Hypothalamus (tissue), 51 donors: ENCODE results near the gene OR52B6.
A peak's percentile ranks its signal among the peaks of the same experiment; 100 is the strongest.
"Not testable (repeated sequence)": the region's sequence is repeated elsewhere in the genome, so short reads cannot be mapped to it uniquely, and the experiment has no call there.

ENCODE experiments used
- DNase-seq, 51 donors: peaks; one replicate each; lab custom pipeline; 2025; lab: John Stamatoyannopoulos, UW

Gene OR52B6

DNA sequence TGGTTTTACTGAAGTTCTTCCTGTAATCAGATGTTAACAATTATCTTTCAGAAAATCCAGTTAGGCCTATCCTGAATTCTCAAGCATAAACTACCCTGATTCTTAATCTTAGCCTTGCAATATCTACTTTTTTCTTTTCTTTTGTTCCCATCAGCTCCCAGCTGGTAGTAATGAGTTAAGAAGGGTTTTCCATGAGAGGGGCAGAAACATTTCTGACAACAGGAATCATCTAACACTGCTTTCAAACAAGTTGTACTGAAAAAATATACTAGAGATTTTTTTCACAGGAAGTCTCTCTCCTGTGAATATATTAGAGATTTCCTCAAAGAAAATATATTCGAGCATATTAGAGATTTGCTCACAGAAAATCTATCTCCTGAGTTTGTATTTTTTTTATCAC, 12.5 kb downstream of the OR52B6 start:
- no peak for DNase-seq

DNA sequence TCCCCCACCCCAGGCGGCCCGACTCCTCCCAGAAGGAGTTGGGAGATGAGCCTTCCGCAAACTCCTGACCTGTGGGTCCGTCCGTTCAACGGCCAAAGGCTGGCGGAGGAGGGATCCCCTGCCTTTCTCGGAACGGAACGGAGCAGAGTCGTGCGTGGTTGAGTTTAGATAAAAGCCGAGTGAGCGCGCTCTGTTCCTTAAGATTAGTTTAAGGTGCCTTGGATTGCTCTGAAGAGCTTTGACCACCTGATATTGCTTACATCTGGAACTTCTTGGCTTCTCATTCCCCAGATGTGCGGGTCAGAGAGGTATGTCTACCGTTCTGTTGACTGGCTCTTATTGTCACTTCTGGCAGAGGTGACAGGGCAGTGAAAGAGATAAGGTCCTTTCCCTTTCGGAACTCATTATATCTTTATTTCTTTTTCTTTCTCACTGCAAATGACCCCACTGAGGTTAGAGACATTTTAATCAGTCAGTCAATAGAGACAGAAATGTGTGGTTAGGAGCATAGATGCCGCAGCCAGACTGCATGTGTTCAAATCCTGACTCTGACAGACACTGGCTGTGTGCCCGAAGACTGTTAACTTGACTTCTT, 16.0 kb downstream of the OR52B6 start, which contains the start of gene TRIM6:
TRIM6 (plus strand) TSS at position 31 of the 595 bp plus-strand sequence; CDS start at position 292, 261 bp downstream.
- DNase-seq = peak in 7 of 51 donors; percentile 2 to 17 (median 9)

DNA sequence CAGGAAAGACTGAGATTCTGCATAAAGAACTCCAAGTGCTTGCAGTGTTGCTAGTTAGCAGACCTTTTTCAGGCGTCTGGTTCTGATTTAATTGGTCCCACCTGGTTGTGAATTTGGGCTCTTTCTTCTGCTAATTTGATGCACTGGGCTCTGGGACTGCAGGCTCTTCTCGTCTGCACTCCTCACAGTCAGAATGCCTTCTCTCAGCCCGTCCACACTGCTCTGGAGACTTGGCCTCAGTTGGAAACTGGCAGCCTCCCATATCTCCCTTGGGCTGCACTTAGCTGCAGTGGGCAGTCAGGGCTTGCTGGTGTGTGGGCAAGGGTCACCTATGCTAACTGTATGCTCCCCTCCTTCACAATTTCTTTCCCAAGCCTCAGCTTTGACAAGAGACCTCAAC, 17.3 kb downstream of the OR52B6 start:
- no peak for DNase-seq

- DNase-seq = peak in 7 of 51 donors; percentile 3 to 30 (median 12)
Observed at GRCh38 chr11:5600374-5600851, 19.7 kb downstream of the OR52B6 start.

- not testable (repeated sequence) for DNase-seq
Observed at GRCh38 chr11:5602791-5603190, 22.1 kb downstream of the OR52B6 start.

DNA sequence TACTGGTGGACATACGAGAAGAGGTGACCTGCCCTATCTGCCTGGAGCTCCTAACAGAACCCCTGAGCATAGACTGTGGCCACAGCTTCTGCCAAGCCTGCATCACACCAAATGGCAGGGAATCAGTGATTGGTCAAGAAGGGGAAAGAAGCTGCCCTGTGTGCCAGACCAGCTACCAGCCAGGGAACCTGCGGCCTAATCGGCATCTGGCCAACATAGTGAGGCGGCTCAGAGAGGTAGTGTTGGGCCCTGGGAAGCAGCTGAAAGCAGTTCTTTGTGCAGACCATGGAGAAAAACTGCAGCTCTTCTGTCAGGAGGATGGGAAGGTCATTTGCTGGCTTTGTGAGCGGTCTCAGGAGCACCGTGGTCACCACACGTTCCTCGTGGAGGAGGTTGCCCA, 22.6 kb downstream of the OR52B6 start:
- peak in 8 of 51 donors; percentile 4 to 43 (median 16) for DNase-seq

- DNase-seq = no peak
Observed at GRCh38 chr11:5604896-5605295, 24.2 kb downstream of the OR52B6 start.

GRCh38 chr11:5605849-5606248, 25.2 kb downstream of the OR52B6 start:
- DNase-seq = no peak

GRCh38 chr11:5608808-5609207, 28.1 kb downstream of the OR52B6 start:
- no peak for DNase-seq

DNA sequence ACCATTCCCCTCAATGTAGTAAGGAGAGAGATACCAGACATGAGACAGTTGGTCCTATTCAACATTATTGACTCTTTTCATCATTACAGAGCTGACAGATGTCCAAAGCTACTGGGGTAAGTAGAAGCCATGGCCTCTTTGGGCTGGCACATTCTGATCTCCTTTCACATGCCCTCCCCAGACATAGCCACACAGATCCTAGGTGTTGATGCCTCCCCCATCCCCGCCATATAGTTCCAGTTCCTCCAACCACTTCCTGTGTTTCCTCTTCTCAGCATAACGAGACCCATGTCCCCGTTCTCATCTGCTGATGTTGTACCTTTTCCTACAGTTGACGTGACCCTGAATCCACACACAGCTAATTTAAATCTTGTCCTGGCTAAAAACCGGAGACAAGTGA, 29.8 kb downstream of the OR52B6 start:
- DNase-seq = no peak

- no peak for DNase-seq
Observed at GRCh38 chr11:5611627-5612026, 30.9 kb downstream of the OR52B6 start.

DNA sequence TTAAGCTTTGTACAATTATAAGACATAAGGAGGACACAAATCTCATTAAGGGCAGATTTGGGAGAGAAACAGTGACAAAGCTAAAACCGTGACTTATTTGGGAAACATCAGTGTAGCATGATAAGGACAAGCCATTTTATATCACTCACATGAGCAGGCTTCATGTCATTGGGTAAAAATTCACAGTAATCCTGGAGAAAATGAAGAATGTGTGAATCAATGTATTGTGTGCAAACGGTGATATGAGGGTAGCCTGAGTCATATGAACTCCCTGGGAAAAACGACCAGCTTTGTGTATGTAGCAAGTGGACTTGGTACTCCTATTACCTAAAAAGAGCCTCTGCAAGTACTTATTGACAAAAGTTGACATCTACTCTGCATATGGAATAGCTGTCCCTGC, 38.1 kb downstream of the OR52B6 start:
- no peak for DNase-seq

DNA sequence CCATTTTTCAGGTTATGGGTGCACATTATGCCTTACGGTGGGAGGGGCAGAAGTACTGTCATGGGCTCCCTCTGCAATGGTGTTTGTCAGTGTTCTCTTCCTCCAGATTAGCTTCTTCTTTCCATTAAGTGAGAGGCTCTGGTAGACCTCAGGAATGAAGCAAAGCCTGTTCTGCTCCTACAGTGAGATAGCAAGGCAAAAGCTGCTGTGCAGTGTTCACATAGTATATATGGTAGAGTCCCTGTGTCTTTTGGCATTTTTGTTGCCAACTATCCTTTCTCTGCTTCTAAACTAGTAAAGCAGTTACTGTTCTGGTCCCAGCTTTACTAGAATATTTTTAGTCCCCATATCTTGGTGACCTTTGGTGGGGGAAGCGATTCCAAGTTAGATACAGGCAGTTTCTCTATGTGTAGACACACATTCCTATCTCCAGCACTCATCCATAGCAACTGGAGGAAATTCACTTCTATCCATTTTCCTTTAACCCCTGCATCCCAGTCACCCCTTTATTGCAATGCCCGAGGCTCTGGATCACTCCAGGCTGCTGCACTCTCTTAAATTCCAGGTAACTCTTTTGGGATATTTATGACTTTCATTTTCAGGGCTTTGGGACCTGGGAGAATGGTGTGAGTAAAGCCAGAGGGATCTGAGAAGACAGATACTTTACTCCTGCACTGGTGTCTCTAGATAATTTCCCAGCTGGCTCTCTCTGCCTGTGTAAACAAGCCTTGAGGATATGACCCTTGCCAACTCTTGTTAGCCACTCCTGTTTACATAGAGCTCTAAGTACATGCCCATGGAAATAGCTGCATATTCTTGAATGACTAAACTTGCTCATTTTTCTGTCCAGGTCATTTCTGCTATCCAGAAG, 40.2 kb downstream of the OR52B6 start:
- no peak for DNase-seq

DNA sequence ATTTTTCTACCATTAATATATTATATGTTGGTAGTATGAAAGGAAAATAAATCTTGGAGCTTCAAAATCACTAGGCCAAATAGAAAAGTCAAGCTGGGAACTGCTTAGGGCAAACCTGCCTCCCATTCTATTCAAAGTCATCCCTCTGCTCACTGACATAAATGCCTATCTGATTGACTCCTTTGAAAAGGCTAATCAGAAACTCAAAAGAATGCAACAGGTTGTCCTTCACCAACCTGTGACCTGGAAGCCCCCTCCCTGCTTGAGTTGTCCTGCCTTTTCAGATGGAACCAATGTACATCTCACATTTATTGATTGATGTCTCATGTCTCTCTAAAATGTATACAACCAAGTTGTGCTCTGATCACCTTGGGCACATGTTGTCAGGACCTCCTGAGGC, 40.9 kb downstream of the OR52B6 start:
- no peak for DNase-seq

- DNase-seq = no peak
Observed at GRCh38 chr11:5622802-5623201, 42.1 kb downstream of the OR52B6 start.

DNA sequence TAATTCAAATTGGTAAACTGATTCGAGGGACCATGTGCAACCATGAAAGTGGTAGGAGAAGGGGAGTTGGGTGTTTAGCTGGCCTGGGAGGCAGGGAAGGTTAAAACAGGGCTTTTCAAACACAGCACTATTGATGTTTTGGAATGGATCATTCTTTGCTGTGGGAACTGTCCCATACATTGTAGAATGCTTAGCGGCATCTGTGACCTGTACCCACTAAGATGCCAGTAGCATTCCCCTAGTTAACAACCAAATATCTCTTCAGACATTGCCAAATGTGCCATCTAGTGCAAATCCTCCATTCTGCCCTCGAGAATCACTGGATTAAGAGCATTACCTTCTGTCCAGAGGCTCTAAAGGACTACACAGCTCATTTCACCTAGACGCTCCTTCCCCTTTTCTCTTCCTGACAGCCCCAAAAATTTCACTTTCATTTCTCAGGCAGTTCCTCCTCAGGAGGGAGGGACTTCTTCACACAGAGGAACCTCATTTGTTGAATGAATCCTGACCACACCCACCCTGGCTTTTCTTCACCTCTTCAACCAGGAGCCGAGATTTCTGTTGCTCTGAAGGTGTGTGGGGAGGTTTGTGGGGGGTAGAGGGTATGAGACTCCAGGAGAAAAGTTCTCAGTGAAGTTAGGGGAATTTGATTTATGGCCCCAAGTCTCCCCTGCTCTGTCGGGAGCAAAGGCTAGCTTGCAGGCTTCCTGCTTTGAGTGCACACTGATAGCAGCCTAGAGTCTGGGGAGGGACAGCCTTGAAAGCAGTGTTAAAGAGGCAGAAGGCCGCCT, 44.0 kb downstream of the OR52B6 start, which contains the start of gene TRIM34:
TRIM34 (plus strand) TSS at position 513 of the 791 bp plus-strand sequence. CDS start 7,331 bp downstream, outside the sequence.
- DNase-seq = peak in 21 of 51 donors; percentile 4 to 30 (median 12)

- no peak for DNase-seq
Observed at GRCh38 chr11:5625281-5625680, 44.6 kb downstream of the OR52B6 start.

- no peak for DNase-seq
Observed at GRCh38 chr11:5626196-5626595, 45.5 kb downstream of the OR52B6 start.

DNA sequence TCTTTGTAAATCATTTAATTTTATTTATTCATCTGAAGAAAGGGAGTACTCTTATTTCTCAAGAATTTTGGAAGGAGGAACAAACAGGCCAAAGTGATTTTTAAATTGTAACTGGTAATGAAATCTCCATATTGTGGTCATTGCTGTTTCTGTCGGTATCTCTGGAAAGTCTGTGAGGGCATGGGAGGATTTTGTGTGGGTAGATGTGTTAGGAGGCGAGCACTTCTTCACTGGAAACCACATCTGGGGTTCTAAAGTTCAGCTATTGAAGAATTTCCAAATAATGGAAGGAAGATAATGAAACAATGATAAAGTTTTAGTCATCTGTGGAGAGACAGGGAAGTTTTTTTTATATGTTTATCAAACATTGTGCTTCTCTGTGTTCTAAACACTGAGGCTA, 50.7 kb downstream of the OR52B6 start:
- DNase-seq = no peak
